Measurements from ENCODE around the gene GFER.

- TF ChIP-seq CTCF (conservative IDR thresholded peaks at IDR 0.05) (no peak), ZFX (IDR thresholded peaks at IDR 0.05) (no peak)
Measured at GRCh38 chr16:2028620-2029220, 44.7 kb downstream of the GFER start.

Data from C4-2B (cell line).